K562 (cell line): Measurements from ENCODE around the gene GRPEL2. TPM values are rescaled to one million over a fixed set of nuclear protein-coding genes. Genes with fewer than 3 reads are reported as not detected.

Experiments used
- ATAC-seq: fragments of 200-7000 bp; cut with Tn5 transposase; 3 replicates; pipeline ENCODE4 v1.9.1; 2020; ENCODE audit warnings: moderate library complexity
- BruUV-seq: library from RNA; stranded (reverse); fragments of 400-500 nt; replicated peaks from 2 replicates; lab custom pipeline; 2021; lab: Mats Ljungman, UMichigan
- CTCF ChIA-PET: fragments of 300-600 bp; formaldehyde crosslinking; extraction: SDS; loops from one replicate; lab custom pipeline; 2021; ENCODE audit warnings: low intra/inter-chr PET ratio; lab: Yijun Ruan, JAX
- POLR2A ChIA-PET: fragments of 300-600, 350-650 bp; sonication (Branson Sonifier 250); formaldehyde crosslinking; extraction: SDS; loops from one replicate; lab custom pipeline; 2021; ENCODE audit warnings: antibody characterized with exemption, inconsistent platforms; lab: Yijun Ruan, JAX
- DNase-seq, 4 experiments: peaks; one replicate each; pipeline versions ENCODE4 v3.0.0 to v3.0.0-alpha.2; 2011 to 2018; ENCODE audit warnings: low spot score in 3 of 4, mixed read lengths in 3 of 4; ENCODE audit errors: extremely low read depth in 1 of 4
- FAIRE-seq: peaks from 2 replicates; lab custom pipeline; 2011; peaks lifted over from hg19 to GRCh38; lab: Jason Lieb, UNC
- H2AFZ ChIP-seq: 2 replicates; pipeline ENCODE4 v1.6.0; 2011; ENCODE audit warnings: low read depth, low read length, control low read depth, inconsistent platforms
- H3K27ac ChIP-seq: fragments of 200-600 bp; 3 replicates; pipeline ENCODE4 v1.8.0; 2011; ENCODE audit warnings: low read depth, mild to moderate bottlenecking, control low read depth, inconsistent platforms, low read length, moderate library complexity, mixed read lengths; ENCODE audit errors: extremely low read depth
- H3K27me3 ChIP-seq, 2 experiments: fragments of 300-600 bp in 1 of 2; 2 replicates in 1 of 2; 3 replicates in 1 of 2; pipeline versions ENCODE4 v1.6.0 to v1.8.0; 2011; ENCODE audit warnings: inconsistent platforms in 2 of 2, low read length in 2 of 2, mild to moderate bottlenecking in 1 of 2, mixed read lengths in 1 of 2, moderate library complexity in 1 of 2; ENCODE audit not compliant: control insufficient read depth in 2 of 2, insufficient read depth in 2 of 2
- H3K36me3 ChIP-seq: fragments of 300-600 bp; 3 replicates; pipeline ENCODE4 v1.8.0; 2011; ENCODE audit warnings: mild to moderate bottlenecking, low read length, inconsistent platforms; ENCODE audit not compliant: control insufficient read depth, insufficient read depth
- H3K4me1 ChIP-seq, 2 experiments: fragments of 200-600 bp in 1 of 2; replicated peaks in 1 of 2; 2 replicates in 1 of 2; 3 replicates in 1 of 2; pipeline versions ENCODE4 v1.5.1 to v1.8.0; 2011; ENCODE audit warnings: inconsistent platforms in 2 of 2, low read length in 2 of 2, mild to moderate bottlenecking in 1 of 2, mixed read lengths in 1 of 2, moderate library complexity in 1 of 2; ENCODE audit not compliant: control insufficient read depth in 2 of 2, insufficient read depth in 2 of 2
- H3K4me2 ChIP-seq: 2 replicates; pipeline ENCODE4 v1.6.1; 2011; ENCODE audit warnings: low read length, control low read depth, inconsistent platforms, mixed read lengths; ENCODE audit not compliant: insufficient read depth
- H3K4me3 ChIP-seq: fragments of 200-600 bp; sonication (generic), shearing (Covaris generic); 2 replicates; pipeline ENCODE4 v1.5.1; 2016; ENCODE audit warnings: control low read depth, inconsistent platforms
- H3K79me2 ChIP-seq: fragments of 200-600 bp; 3 replicates; pipeline ENCODE4 v1.8.0; 2011; ENCODE audit warnings: low read length, inconsistent platforms; ENCODE audit not compliant: control insufficient read depth, insufficient read depth
- H3K9ac ChIP-seq, 2 experiments: 2 replicates each; pipeline versions ENCODE4 v1.6.0 to v1.6.1; 2011; ENCODE audit warnings: low read depth in 2 of 2, low read length in 2 of 2, control low read depth in 1 of 2, inconsistent platforms in 1 of 2, mild to moderate bottlenecking in 1 of 2, mixed read lengths in 1 of 2; ENCODE audit not compliant: insufficient read depth in 1 of 2
- H3K9me1 ChIP-seq: one replicate; pipeline ENCODE4 v1.6.0; 2011; ENCODE audit warnings: inconsistent platforms, mild to moderate bottlenecking, low read length, moderate library complexity; ENCODE audit not compliant: control insufficient read depth, insufficient read depth
- H3K9me3 ChIP-seq: replicated peaks from 2 replicates; pipeline ENCODE4 v1.5.1; 2011; ENCODE audit warnings: low read depth, low read length, inconsistent platforms; ENCODE audit not compliant: control insufficient read depth, insufficient read depth
- H4K20me1 ChIP-seq: replicated peaks from 2 replicates; pipeline ENCODE4 v1.6.1; 2011; ENCODE audit warnings: low read length, inconsistent platforms, mixed read lengths; ENCODE audit not compliant: control insufficient read depth, insufficient read depth
- CBX3 ChIP-seq, 2 experiments: IDR thresholded peaks; 1 replicate in 1 of 2; 2 replicates in 1 of 2; pipeline ENCODE4 v1.6.1; 2012; ENCODE audit warnings: inconsistent platforms in 2 of 2, low read length in 2 of 2, borderline replicate concordance in 1 of 2, control low read depth in 1 of 2
- CBX5 ChIP-seq: IDR thresholded peaks from 2 replicates; pipeline ENCODE4 v1.6.1; 2014; ENCODE audit warnings: low read depth, borderline replicate concordance
- CHD1 ChIP-seq: fragments of 200-600 bp; sonication (generic); IDR thresholded peaks from one replicate; pipeline ENCODE4 v1.6.1; 2012; ENCODE audit warnings: mild to moderate bottlenecking, moderate library complexity, low read length, inconsistent platforms
- DIDO1 ChIP-seq: fragments of 450-650 bp; IDR thresholded peaks from 2 replicates; pipeline ENCODE4 v1.6.1; 2016; ENCODE audit warnings: low read depth, missing biosample characterization, missing genetic modification characterization
- IRF9 ChIP-seq: fragments of 450-650 bp; IDR thresholded peaks from 2 replicates; pipeline ENCODE4 v1.6.1; 2016; ENCODE audit warnings: missing biosample characterization, missing genetic modification characterization
- NCOA4 ChIP-seq: fragments of 450-650 bp; IDR thresholded peaks from 2 replicates; pipeline ENCODE4 v1.6.1; 2018; ENCODE audit warnings: mild to moderate bottlenecking; ENCODE audit not compliant: partially characterized antibody
- PHB2 ChIP-seq: fragments of 450-650 bp; IDR thresholded peaks from 2 replicates; pipeline ENCODE4 v1.6.1; 2017; ENCODE audit warnings: low read depth
- TAF15 ChIP-seq: fragments of 200-400 bp; formaldehyde crosslinking; IDR thresholded peaks from 2 replicates; pipeline ENCODE4 v1.6.1; 2017; ENCODE audit warnings: mild to moderate bottlenecking, low read depth, low read length, moderate library complexity
- TRIM25 ChIP-seq: fragments of 450-650 bp; IDR thresholded peaks from 2 replicates; pipeline ENCODE4 v1.7.0; 2016; ENCODE audit warnings: borderline replicate concordance
- ZBTB12 ChIP-seq: fragments of 250-450 bp; sonication (Bioruptor Pico); IDR thresholded peaks from 2 replicates; pipeline ENCODE4 v1.4.0; 2020
- ZBTB33 ChIP-seq: sonication (generic); formaldehyde crosslinking; IDR thresholded peaks from 2 replicates; pipeline ENCODE4 v1.8.1; 2023; ENCODE audit warnings: mild to moderate bottlenecking, missing genetic modification reagents
- ZBTB34 ChIP-seq: fragments of 250-450 bp; sonication (Bioruptor Pico); IDR thresholded peaks from 2 replicates; pipeline ENCODE4 v1.8.0; 2021; ENCODE audit warnings: mild to moderate bottlenecking, moderate library complexity
- ZNF143 ChIP-seq: sonication (generic); formaldehyde crosslinking; IDR thresholded peaks from 2 replicates; pipeline ENCODE4 v1.9.0; 2022; ENCODE audit warnings: mild to moderate bottlenecking, missing genetic modification reagents
- WGBS: fragments of 100-300 bp; shearing (Covaris generic); methylation state at CpG from one replicate; pipeline ENCODE4 v1.1.6; 2016; ENCODE audit warnings: low coverage, mixed read lengths; ENCODE audit not compliant: insufficient coverage; ENCODE audit errors: missing lambda C conversion rate; 5-methylcytosine and 5-hydroxymethylcytosine counted together
- in situ Hi-C: fragments of 300-500 bp; cut with MboI; formaldehyde crosslinking; loops from 4 replicates; pipeline ENCODE4 v1.15.0; 2018; ENCODE audit warnings: inconsistent platforms, mixed read lengths
- intact Hi-C: fragments of 100-400 bp; cut with micrococcal nuclease; formaldehyde crosslinking; loops from 2 replicates; pipeline ENCODE4 v1.14.2; 2022
- polyA plus RNA-seq, 8 experiments: library from polyadenylated mRNA; depleted of rRNA in 4 of 8; stranded (reverse) in 5 of 8; unstranded in 3 of 8; fragments of >200 nt; fragmentation: Nextera tagmentation in 2 of 8; fragmentation: Illumina TruSeq in 1 of 8; extraction: Ambion mirVana in 2 of 8; extraction: Trizol in 1 of 8; gene quantifications; 2 replicates each; pipeline versions ENCODE4 v1.2.1 to v1.2.3, GENCODE V29; 2011 to 2014; ENCODE audit warnings: inconsistent platforms in 1 of 8, missing spikeins in 1 of 8
- total RNA-seq, 7 experiments: library from RNA; depleted of rRNA in 6 of 7; stranded (reverse); fragments of >200 nt in 6 of 7; fragmentation: Illumina TruSeq in 2 of 7; extraction: Trizol in 2 of 7; gene quantifications; 2 replicates each; pipeline versions ENCODE4 v1.2.1 to v1.2.3, GENCODE V29; 2011 to 2021; ENCODE audit warnings: low replicate concordance in 1 of 7

GRPEL2 gene
- total and polyA plus RNA-seq, 9 of the 15 experiments (the other 6 are each of a cell fraction or from before 2014, with no cell fraction given): 11.2 to 40.5 (median 25.8) TPM

- Histone ChIP-seq H3K9ac (no peak overlapping the region), H3K9me3 (no peaks in the 10 kb centered on the region), H3K4me3 (no peak overlapping the region), H2AFZ (no peak overlapping the region), H3K27ac (no peak overlapping the region), H3K79me2 (peaks cover 12% of the 10 kb centered on the region; the same call in 2 of the 3 replicates), H3K4me2 (no peak overlapping the region), H4K20me1 (no peaks in the 10 kb centered on the region), H3K9me1 (no peaks in the 10 kb centered on the region), H3K27me3 (no peaks in the 10 kb centered on the region), H3K4me1 (peaks cover 10 to 21% of the 10 kb centered on the region in 2 experiments; a peak in 4 of 5 replicates), H3K36me3 (peaks cover 9% of the 10 kb centered on the region; the same call in 2 of the 3 replicates)
- in situ Hi-C loops (no loop called here), intact Hi-C loops (no loop called here)
- POLR2A ChIA-PET: interaction anchor here (2.5 to 8.3 kb wide), 2 partner anchors 14 to 40 kb away, joined by 5 to 87 read pairs; partner anchors contain the start of gene GRPEL2
- ATAC-seq (no peak), DNase-seq (no peak), FAIRE-seq (no peak)
- TF ChIP-seq NCOA4: no peak
- no peak for TF ChIP-seq ZBTB12 (CRISPR knock-in tag)
- no peak for TF ChIP-seq CBX3 (IDR thresholded peaks at IDR 0.05; ENCODE audit: borderline replicate concordance in 1 of 2, low read length in 2 of 2)
- TF ChIP-seq ZBTB33 (CRISPR knock-in tag): no peak
- TF ChIP-seq ZNF143 (CRISPR knock-in tag): no peak
- TF ChIP-seq CHD1: no peak
- no peak for TF ChIP-seq ZBTB34 (CRISPR knock-in tag)
- TF ChIP-seq IRF9 (tag): no peak
- TF ChIP-seq DIDO1: no peak
- TF ChIP-seq TRIM25: no peak
- TF ChIP-seq CBX5: no peak
- no peak for TF ChIP-seq TAF15
- TF ChIP-seq PHB2: no peak
- 58% methylated on average over 1 of the region's 1 CpG for WGBS
- CTCF ChIA-PET: no interaction called here
- BruUV-seq: no TSS peak
These were observed 15.0 kb downstream of the GRPEL2 start for GRCh38 chr5:149360272-149360671.
